Measurements from ENCODE around the gene SLC16A12. TPM values are rescaled to one million over a fixed set of nuclear protein-coding genes. Genes with fewer than 3 reads are reported as not detected.

SLC16A12 gene
- polyA plus RNA-seq (2013, experiment 1 of 2; ENCODE audit: insufficient read length): 0.10 TPM
- 0.18 TPM for polyA plus RNA-seq (2013, experiment 2 of 2; ENCODE audit: insufficient read length)

- DNase-seq: no peak
Observed at GRCh38 chr10:89535171-89536012, at the start of gene SLC16A12. TSS of gene SLC16A12 (minus strand) at chr10:89535594. CDS start at chr10:89462578, 73,016 bp downstream.

GRCh38 chr10:89582022-89582421 lies 46.6 kb upstream of the SLC16A12 start:
- no peak for DNase-seq

- no peak for DNase-seq
Observed at GRCh38 chr10:89580243-89580642, 44.8 kb upstream of the SLC16A12 start.

GRCh38 chr10:89576696-89577095 lies 41.3 kb upstream of the SLC16A12 start:
- DNase-seq: no peak

- no peak for DNase-seq
Observed at GRCh38 chr10:89576022-89576421, 40.6 kb upstream of the SLC16A12 start.

GRCh38 chr10:89575031-89575430 lies 39.6 kb upstream of the SLC16A12 start:
- peak; percentile 61 for DNase-seq

- peak; percentile 36 for DNase-seq
Observed at GRCh38 chr10:89574368-89574767, 39.0 kb upstream of the SLC16A12 start.

GRCh38 chr10:89567576-89568245 lies 32.3 kb upstream of the SLC16A12 start:
- DNase-seq: no peak

GRCh38 chr10:89566992-89567391 lies 31.6 kb upstream of the SLC16A12 start:
- DNase-seq: no peak

- DNase-seq: no peak
Observed at GRCh38 chr10:89566095-89566950, 30.9 kb upstream of the SLC16A12 start.

GRCh38 chr10:89565180-89565579 lies 29.8 kb upstream of the SLC16A12 start:
- no peak for DNase-seq

GRCh38 chr10:89563861-89564478 lies 28.6 kb upstream of the SLC16A12 start:
- DNase-seq: peak; percentile 62

GRCh38 chr10:89563311-89563710 lies 27.9 kb upstream of the SLC16A12 start:
- DNase-seq: no peak

- peak; percentile 63 for DNase-seq
Observed at GRCh38 chr10:89556600-89556999, 21.2 kb upstream of the SLC16A12 start.

GRCh38 chr10:89555688-89556445 lies 20.5 kb upstream of the SLC16A12 start:
- no peak for DNase-seq

GRCh38 chr10:89554433-89554832 lies 19.0 kb upstream of the SLC16A12 start:
- DNase-seq: no peak

GRCh38 chr10:89553064-89553734 lies 17.8 kb upstream of the SLC16A12 start:
- peak; percentile 96 for DNase-seq

GRCh38 chr10:89552213-89552612 lies 16.8 kb upstream of the SLC16A12 start:
- DNase-seq: no peak

- DNase-seq: peak; percentile 57
Observed at GRCh38 chr10:89550509-89550908, 15.1 kb upstream of the SLC16A12 start.

GRCh38 chr10:89549510-89549909 lies 14.1 kb upstream of the SLC16A12 start:
- no peak for DNase-seq

- DNase-seq: no peak
Observed at GRCh38 chr10:89548673-89549072, 13.3 kb upstream of the SLC16A12 start.

Measured in fibroblast of skin of scalp (primary cell).